ENCODE data around the gene TBXAS1. TPM values are rescaled to one million over a fixed set of nuclear protein-coding genes. Genes with fewer than 3 reads are reported as not detected.

TBXAS1 gene
- polyA plus RNA-seq, 2 of the 4 experiments (the other 2 are of a cell fraction): 8.8 to 11.6 TPM

DNA sequence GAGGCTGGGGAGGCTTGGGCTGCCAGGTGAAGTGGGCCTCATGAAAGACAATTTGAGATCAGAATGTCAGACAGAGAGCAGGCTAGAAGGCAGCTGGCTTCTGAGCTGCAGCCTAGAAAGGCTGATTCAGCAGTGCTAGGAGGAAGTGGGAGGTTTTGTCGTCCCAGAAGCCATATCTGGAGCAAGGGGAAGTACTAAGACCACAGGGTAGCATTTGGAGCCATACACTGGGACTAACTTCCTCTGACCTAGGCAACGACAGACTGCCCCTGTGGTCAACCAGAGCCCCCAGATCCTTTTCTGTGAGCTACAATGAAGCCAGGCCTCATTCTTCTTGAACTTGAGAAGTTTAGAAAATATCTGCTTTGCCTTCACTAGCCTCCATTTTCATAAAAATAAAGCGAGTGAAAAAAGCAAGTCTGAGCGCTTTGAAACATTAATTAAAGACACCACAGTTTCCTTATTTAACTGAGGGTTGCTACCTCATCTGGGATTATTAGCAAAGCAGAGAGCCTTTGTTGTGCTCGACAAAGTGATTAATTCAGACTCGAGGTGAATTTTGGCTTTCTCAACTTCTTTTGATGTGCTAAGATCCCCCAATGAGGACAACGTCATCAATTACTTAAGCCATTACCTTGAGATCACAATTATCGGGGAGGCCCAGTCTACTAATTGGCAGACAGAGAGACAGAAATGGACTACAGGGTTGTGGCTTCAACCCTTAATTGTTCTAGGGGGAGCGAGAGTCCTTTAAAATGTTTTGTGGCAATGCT is 26.6 kb downstream of the TBXAS1 start:
- Histone ChIP-seq H3K4me3 (no peak overlapping the region), H3K27ac (no peak overlapping the region; a peak in 1 of 6 replicates), H3K4me1 (peaks cover 7% of the 10 kb centered on the region; the same call in 2 of the 3 replicates), H3K4me2 (no peak overlapping the region), H3K9me3 (no peaks in the 10 kb centered on the region)
- ChIA-PET POLR2A (no interaction called here), CTCF (interaction anchor here (0.6 kb wide), 1 partner anchor 213 kb away, joined by 3 read pairs; no protein-coding TSS in a partner anchor)
- WGBS (ENCODE audit: missing lambda C conversion rate): 83% methylated on average over 9 of the region's 9 CpGs
- ATAC-seq (no peak), FAIRE-seq (no peak), DNase-seq (ENCODE audit: low read depth in 1 of 2, low spot score in 1 of 2) (no peak)
- TF ChIP-seq RFX5 (IDR thresholded peaks at IDR 0.05) (no peak), ZC3H11A (IDR thresholded peaks at IDR 0.05) (no peak), RNF2 (IDR thresholded peaks at IDR 0.05; ENCODE audit: borderline replicate concordance, low read depth) (no peak), MAFK (IDR thresholded peaks at IDR 0.05; ENCODE audit: partially characterized antibody) (peak; percentile 48), RAD21 (conservative IDR thresholded peaks at IDR 0.05 in 1 of 2, IDR thresholded peaks at IDR 0.05 in 1 of 2) (no peak), GATA3 (IDR thresholded peaks at IDR 0.05; ENCODE audit: borderline replicate concordance) (no peak), RCOR1 (IDR thresholded peaks at IDR 0.05; ENCODE audit: low read depth, low read length) (no peak)
- TF ChIP-seq, protein P1, sequence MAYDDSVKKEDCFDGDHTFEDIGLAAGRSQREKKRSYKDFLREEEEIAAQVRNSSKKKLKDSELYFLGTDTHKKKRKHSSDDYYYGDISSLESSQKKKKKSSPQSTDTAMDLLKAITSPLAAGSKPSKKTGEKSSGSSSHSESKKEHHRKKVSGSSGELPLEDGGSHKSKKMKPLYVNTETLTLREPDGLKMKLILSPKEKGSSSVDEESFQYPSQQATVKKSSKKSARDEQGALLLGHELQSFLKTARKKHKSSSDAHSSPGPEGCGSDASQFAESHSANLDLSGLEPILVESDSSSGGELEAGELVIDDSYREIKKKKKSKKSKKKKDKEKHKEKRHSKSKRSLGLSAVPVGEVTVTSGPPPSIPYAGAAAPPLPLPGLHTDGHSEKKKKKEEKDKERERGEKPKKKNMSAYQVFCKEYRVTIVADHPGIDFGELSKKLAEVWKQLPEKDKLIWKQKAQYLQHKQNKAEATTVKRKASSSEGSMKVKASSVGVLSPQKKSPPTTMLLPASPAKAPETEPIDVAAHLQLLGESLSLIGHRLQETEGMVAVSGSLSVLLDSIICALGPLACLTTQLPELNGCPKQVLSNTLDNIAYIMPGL (CRISPR knock-in tag; IDR thresholded peaks at IDR 0.05; ENCODE audit: borderline replicate concordance): no peak
- TF ChIP-seq, protein P2, sequence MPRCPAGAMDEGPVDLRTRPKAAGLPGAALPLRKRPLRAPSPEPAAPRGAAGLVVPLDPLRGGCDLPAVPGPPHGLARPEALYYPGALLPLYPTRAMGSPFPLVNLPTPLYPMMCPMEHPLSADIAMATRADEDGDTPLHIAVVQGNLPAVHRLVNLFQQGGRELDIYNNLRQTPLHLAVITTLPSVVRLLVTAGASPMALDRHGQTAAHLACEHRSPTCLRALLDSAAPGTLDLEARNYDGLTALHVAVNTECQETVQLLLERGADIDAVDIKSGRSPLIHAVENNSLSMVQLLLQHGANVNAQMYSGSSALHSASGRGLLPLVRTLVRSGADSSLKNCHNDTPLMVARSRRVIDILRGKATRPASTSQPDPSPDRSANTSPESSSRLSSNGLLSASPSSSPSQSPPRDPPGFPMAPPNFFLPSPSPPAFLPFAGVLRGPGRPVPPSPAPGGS (IDR thresholded peaks at IDR 0.05): no peak

DNA sequence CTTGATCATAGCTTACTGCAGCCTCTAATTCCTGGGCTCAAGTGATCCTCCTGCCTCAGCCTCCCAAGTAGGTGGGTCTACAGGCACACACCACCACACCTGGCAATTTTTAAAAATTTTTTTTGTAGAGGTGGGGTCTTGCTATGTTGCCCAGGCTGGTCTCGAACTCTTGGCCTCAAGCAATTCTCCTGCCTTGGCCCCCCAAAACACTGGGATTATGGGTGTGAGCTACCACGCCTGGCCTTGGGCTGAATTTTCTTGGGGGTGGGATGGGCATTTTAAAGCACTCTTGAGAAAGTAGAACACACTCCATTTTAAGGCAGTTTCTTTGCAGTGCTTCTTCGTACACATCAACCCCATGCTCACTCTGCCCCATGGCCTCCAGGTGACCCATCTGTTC is 28.7 kb downstream of the TBXAS1 start:
- 71% methylated on average over 3 of the region's 3 CpGs for WGBS (ENCODE audit: missing lambda C conversion rate)
- POLR2A ChIA-PET: no interaction called here
- Histone ChIP-seq H3K27ac (no peak overlapping the region), H3K4me1 (peaks cover 7% of the 10 kb centered on the region; the same call in 2 of the 3 replicates), H3K4me3 (no peak overlapping the region), H3K9me3 (no peaks in the 10 kb centered on the region), H3K4me2 (no peak overlapping the region)
- ATAC-seq: no peak
- FAIRE-seq: no peak
- TF ChIP-seq CBX8 (IDR thresholded peaks at IDR 0.05): no peak
- no peak for TF ChIP-seq RNF2 (IDR thresholded peaks at IDR 0.05; ENCODE audit: borderline replicate concordance, low read depth)
- TF ChIP-seq HEYL (CRISPR knock-in tag; IDR thresholded peaks at IDR 0.05): no peak
- TF ChIP-seq, protein P3, sequence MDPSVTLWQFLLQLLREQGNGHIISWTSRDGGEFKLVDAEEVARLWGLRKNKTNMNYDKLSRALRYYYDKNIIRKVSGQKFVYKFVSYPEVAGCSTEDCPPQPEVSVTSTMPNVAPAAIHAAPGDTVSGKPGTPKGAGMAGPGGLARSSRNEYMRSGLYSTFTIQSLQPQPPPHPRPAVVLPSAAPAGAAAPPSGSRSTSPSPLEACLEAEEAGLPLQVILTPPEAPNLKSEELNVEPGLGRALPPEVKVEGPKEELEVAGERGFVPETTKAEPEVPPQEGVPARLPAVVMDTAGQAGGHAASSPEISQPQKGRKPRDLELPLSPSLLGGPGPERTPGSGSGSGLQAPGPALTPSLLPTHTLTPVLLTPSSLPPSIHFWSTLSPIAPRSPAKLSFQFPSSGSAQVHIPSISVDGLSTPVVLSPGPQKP (IDR thresholded peaks at IDR 0.05; ENCODE audit: low read depth, low read length): no peak
- TF ChIP-seq RFX5 (IDR thresholded peaks at IDR 0.05): no peak
- TF ChIP-seq NR3C1 (IDR thresholded peaks at IDR 0.05): no peak
- TF ChIP-seq HDAC2 (IDR thresholded peaks at IDR 0.05): no peak
- TF ChIP-seq BHLHE40 (IDR thresholded peaks at IDR 0.05; ENCODE audit: low read depth, low read length): no peak
- no peak for TF ChIP-seq KDM1A (IDR thresholded peaks at IDR 0.05; ENCODE audit: low read depth)
- no peak for TF ChIP-seq RARB (CRISPR knock-in tag; IDR thresholded peaks at IDR 0.05)
- no peak for TF ChIP-seq HOXB13 (CRISPR knock-in tag; IDR thresholded peaks at IDR 0.05; ENCODE audit: low read depth)
- TF ChIP-seq, protein P4, sequence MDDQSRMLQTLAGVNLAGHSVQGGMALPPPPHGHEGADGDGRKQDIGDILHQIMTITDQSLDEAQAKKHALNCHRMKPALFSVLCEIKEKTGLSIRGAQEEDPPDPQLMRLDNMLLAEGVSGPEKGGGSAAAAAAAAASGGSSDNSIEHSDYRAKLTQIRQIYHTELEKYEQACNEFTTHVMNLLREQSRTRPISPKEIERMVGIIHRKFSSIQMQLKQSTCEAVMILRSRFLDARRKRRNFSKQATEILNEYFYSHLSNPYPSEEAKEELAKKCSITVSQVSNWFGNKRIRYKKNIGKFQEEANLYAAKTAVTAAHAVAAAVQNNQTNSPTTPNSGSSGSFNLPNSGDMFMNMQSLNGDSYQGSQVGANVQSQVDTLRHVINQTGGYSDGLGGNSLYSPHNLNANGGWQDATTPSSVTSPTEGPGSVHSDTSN (IDR thresholded peaks at IDR 0.05): no peak
- TF ChIP-seq, protein P5, sequence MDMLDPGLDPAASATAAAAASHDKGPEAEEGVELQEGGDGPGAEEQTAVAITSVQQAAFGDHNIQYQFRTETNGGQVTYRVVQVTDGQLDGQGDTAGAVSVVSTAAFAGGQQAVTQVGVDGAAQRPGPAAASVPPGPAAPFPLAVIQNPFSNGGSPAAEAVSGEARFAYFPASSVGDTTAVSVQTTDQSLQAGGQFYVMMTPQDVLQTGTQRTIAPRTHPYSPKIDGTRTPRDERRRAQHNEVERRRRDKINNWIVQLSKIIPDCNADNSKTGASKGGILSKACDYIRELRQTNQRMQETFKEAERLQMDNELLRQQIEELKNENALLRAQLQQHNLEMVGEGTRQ (IDR thresholded peaks at IDR 0.05): no peak
- TF ChIP-seq JUNB (IDR thresholded peaks at IDR 0.05): no peak
- no peak for TF ChIP-seq TFCP2L1 (CRISPR knock-in tag; IDR thresholded peaks at IDR 0.05)
- TF ChIP-seq NPAS2 (CRISPR knock-in tag; IDR thresholded peaks at IDR 0.05; ENCODE audit: borderline replicate concordance): no peak
- TF ChIP-seq, protein P6, sequence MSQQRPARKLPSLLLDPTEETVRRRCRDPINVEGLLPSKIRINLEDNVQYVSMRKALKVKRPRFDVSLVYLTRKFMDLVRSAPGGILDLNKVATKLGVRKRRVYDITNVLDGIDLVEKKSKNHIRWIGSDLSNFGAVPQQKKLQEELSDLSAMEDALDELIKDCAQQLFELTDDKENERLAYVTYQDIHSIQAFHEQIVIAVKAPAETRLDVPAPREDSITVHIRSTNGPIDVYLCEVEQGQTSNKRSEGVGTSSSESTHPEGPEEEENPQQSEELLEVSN (IDR thresholded peaks at IDR 0.05; ENCODE audit: borderline replicate concordance, low read depth): no peak
- TF ChIP-seq, protein P7, sequence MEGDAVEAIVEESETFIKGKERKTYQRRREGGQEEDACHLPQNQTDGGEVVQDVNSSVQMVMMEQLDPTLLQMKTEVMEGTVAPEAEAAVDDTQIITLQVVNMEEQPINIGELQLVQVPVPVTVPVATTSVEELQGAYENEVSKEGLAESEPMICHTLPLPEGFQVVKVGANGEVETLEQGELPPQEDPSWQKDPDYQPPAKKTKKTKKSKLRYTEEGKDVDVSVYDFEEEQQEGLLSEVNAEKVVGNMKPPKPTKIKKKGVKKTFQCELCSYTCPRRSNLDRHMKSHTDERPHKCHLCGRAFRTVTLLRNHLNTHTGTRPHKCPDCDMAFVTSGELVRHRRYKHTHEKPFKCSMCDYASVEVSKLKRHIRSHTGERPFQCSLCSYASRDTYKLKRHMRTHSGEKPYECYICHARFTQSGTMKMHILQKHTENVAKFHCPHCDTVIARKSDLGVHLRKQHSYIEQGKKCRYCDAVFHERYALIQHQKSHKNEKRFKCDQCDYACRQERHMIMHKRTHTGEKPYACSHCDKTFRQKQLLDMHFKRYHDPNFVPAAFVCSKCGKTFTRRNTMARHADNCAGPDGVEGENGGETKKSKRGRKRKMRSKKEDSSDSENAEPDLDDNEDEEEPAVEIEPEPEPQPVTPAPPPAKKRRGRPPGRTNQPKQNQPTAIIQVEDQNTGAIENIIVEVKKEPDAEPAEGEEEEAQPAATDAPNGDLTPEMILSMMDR (IDR thresholded peaks at IDR 0.05): no peak
- no peak for TF ChIP-seq SREBF2 (IDR thresholded peaks at IDR 0.05)
- no peak for DNase-seq (ENCODE audit: low read depth in 1 of 2, low spot score in 1 of 2)
- CTCF ChIA-PET: no interaction called here
